GM18873 (cell line): Measurements from ENCODE around the gene ANKRD34A.
"Not testable (repeated sequence)": the region's sequence is repeated elsewhere in the genome, so short reads cannot be mapped to it uniquely, and the experiment has no call there.

Experiments used
- ATAC-seq: cut with Tn5 transposase; IDR thresholded peaks from one replicate; pipeline ENCODE4 v1.9.1; 2021; ENCODE audit warnings: mild to moderate bottlenecking, moderate library complexity, moderate number of reproducible peaks; ENCODE audit not compliant: unreplicated experiment, low FRiP score

The ANKRD34A gene

DNA sequence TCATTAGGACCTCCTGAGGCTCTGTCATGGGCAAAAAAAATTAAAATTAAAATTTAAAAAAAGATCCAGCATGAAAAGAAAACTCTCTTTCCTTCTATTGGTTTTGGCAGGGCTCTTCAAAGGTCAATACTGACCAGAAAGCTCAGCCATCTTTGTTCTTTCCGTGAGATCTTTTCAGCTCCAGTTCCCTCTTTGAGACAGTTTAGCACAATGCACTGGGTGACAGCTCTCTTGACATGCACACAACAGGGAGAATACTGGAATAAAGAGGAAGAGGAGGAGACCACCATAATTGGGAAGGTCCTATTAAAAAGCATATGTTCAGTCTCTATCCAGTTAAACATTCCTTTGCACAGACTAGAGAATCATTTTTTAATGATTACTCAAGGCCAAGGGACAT lies 12.8 kb downstream of the ANKRD34A start:
- ATAC-seq: no peak

DNA sequence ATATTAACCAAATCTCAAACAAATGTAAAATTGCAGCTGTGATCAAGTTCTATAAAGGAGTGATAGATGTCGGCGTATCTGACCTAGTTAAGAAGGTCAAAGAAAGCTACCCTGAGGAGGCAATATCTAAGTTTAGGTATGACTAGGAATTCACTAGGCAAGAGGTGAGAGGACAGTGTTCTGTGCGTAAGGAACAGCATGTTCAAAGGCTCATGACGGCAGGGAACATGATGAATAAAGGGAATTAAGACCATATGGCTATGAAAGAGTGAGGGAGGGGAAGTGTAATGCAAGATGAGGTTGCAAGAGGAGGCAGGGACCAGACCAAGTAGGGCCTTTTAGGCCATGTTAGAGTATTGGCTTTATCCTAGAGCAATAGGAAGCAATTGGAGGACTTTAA lies 15.2 kb downstream of the ANKRD34A start:
- no peak for ATAC-seq

DNA sequence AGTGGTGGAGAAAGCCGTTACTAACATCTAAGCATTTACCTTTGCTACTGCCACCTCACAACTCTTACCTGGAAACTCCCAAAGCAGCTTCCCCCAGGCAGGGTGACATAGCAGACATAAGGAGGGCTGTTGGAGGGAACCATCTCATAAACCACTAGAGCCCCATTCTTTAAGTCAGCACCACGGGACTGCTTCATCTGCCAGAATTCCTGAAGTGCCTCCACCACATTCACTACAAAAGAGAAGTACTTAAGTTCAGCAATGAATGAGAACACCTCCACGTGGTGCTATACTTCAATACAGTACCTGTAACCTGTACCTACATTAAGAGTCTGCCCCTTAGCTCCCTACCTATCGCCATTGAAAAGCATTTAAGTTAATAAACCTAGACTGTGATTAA lies 16.8 kb downstream of the ANKRD34A start:
- no peak for ATAC-seq

GRCh38 chr1:145946477-145946986 lies 17.8 kb downstream of the ANKRD34A start:
- no peak for ATAC-seq

- no peak for ATAC-seq
These were observed 19.8 kb downstream of the ANKRD34A start for GRCh38 chr1:145944532-145944931.

DNA sequence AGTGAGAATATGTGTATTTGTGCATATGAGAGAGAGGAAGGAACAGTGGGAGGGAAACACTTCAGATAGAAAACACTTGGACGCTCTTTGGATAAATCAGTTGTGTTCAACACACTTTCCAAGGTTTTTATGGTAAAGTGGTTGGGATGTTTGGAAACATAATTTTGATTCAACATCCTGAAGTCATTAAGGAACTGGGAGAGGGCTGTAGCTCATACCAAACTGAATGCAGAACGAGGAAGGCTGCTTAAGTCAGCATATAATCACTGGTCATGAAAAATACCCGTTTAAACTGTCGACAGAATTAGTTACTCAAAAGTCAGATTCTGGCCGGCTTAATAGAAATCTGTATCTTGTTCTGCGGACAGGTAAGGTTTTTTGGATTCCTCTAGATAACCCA lies 21.5 kb downstream of the ANKRD34A start:
- no peak for ATAC-seq

DNA sequence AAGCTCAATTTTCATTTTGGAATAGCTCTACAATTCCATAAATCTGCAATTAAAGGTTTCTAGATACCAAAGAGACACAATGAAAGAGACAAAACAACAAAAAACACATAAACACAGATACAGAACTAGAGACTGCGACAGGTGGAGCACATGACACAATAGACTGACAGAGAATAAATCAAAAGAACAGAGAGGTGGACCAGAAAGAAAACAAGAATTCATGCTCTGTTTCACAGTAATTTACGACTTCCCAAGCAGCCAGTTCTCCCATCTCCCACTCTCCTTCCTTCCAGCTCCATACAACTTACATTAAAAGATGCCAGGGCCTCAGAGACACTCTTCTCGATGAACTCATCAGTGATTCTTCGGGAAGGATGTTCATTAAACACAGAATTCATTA lies 22.0 kb downstream of the ANKRD34A start:
- no peak for ATAC-seq

- no peak for ATAC-seq
These were observed 26.9 kb downstream of the ANKRD34A start for GRCh38 chr1:145937436-145937835.

- ATAC-seq: no peak
These were observed 28.1 kb downstream of the ANKRD34A start for GRCh38 chr1:145936247-145936646.

- ATAC-seq: no peak
These were observed 28.7 kb downstream of the ANKRD34A start for GRCh38 chr1:145935708-145936107.

- ATAC-seq: not testable (repeated sequence)
These were observed 31.8 kb downstream of the ANKRD34A start for GRCh38 chr1:145932522-145933009.

DNA sequence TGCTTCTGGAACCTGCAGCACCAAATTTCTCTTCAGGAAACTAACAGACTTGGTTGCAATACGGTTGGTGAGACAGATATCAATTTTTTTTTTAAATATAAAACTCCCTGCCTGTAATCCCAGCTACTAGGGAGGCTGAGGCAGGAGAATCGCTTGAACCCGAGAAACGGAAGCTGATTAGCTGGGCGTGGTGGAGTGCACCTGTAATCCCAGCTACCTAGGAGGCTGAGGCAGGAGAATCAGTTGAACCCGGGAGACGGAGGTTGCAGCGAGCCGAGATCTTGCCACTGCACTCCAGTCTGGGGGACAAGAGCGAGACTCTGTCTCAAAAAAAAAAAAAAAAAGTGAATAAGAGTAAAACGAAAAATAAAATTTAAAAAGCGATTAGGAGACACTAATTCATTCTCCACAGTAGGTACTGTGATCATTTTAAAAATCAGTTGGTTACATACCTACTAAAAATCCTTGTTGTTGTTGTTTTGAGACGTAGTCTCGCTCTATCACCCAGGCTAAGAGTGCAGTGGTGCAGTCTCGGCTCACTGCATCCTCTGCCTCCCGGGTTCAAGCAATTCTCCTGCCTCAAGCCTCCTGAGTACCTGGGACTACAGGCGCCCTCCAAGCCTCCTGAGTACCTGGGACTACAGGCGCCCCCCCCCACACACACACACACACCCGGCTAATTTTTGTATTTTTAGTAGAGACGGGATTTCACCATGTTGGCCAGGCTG lies 36.3 kb downstream of the ANKRD34A start:
- no peak for ATAC-seq

- peak; percentile 94 for ATAC-seq
These were observed 37.1 kb downstream of the ANKRD34A start, which contains the start of gene RBM8A for GRCh38 chr1:145927063-145927886. Gene RBM8A (minus strand): TSS chr1:145927484. CDS start chr1:145927426, 58 bp downstream.

DNA sequence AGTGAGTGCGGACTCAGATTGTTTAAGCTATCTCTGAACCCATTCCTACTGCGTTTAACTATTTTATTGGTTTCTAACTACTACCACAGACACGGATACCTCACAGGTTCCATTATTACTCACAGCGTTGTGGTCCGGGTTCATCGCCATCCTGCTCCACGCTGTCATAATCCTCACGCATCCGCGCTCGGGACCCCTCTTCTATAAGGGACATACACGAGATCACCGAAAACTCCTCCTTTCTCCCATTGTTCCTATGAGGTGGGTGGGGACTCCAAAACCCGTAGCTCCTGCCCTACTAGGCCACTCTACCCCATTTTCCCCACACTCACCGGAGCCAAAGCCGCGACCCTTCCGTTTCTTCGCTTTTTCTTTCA lies 37.7 kb downstream of the ANKRD34A start:
- no peak for ATAC-seq

DNA sequence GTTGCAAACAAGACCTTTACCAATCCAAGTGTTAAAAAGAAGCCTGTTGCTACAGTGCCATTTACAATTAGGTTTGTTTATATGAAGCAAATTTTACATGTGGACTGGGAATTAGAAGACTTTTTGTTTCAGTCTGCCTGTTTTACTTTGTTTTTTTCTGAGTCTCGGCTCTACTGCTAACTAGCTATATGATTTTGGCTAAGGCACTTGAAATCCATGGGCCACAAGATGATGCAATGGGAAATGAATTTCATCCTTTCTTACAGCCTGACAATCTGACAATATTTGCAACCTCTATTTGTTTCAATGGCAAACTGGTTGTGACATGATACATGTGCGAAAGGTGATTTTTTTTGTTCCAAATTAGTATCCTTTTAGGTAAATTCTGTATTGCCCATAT lies 42.1 kb downstream of the ANKRD34A start:
- ATAC-seq: no peak

DNA sequence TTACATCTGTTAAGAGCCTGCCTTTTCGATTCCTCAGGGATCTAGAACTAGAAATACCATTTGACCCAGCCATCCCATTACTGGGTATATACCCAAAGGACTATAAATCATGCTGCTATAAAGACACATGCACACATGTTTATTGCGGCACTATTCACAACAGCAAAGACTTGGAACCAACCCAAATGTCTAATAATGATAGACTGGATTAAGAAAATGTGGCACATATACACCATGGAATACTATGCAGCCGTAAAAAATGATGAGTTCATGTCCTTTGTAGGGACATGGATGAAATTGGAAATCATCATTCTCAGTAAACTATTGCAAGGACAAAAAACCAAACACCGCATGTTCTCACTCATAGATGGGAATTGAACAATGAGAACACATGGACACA lies 44.1 kb downstream of the ANKRD34A start:
- not testable (repeated sequence) for ATAC-seq

DNA sequence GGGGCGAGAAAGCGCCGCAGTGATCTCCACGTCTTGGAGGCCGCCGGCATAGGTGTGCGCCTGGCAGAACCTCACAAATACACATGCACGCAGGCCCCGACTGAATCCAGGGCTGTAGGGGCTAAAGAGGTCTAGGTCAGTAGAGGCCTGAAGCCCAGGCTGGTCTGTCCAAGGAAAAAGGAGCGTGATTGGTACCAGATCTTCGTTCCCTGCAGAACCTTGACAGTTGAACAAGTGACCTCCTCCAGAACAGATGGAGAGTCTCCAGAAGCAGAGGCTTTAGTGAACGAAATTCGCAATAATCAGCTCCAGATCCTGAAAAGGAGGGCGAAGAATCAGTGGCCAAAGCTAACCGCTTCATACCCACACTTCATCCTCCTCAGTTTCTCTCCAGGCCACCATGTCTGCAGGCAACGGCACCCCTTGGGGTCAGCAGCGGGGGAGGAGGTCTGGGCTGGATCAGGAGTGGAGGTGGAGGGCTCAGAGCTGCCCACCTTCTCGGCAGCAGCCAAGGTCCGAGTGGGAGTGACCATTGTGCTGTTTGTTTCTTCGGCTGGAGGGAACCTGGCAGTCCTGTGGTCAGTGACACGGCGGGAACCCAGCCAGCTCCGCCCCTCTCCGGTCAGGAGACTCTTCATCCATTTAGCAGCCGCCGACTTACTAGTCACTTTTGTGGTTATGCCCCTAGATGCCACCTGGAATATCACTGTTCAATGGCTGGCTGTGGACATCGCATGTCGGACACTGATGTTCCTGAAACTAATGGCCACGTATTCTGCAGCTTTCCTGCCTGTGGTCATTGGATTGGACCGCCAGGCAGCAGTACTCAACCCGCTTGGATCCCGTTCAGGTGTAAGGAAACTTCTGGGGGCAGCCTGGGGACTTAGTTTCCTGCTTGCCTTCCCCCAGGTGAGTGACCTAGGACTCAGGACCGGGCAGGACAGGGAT lies 45.1 kb downstream of the ANKRD34A start:
- peak; percentile 9 for ATAC-seq

DNA sequence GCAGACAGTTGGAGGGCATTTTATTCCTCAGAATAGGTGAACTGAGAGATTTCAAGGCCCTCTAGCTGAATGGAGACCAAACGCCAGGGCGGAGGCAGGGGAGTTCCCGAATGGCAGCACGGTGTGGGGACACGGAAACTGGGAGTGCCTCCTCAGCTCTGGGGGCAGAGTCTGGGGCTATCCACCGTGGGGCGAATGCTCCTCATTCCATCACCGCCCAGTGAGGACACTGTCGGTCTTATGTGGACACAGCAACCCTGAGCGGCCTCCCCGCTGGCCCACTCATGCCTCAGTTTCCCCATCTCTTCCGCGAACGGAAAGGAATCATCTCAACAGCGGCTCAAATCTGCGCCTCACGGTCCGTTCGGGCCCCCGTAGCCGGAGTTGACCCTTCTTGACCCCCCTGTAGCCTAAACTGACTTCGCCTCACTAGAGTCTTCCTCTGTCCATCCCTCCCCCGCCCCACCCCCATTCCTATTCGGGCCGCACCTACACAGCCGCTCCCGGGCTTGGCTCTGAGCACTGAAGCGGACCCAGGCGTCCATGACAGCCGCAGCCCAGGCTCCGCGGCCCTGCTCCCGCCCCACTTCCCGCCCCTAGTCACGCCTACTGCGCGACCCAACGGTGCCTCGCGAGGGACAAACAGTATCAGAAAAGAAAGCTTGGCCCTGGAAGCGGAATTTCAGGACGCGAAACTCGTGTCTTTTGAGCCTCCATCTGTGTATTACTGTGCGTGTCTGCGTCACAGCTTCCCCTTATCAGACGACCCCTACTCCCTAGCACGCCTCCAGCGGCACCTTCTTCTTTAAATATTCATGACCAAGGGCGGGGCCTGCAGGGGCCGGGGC lies 46.0 kb downstream of the ANKRD34A start, which contains the start of gene PEX11B:
PEX11B (minus strand) TSS at position 574 of the 848 bp plus-strand sequence; CDS start at position 545, 29 bp downstream.
- ATAC-seq: peak; percentile 61

GRCh38 chr1:145917595-145917994 lies 46.8 kb downstream of the ANKRD34A start:
- no peak for ATAC-seq
